ENCODE results near the gene TPD52L1.

GRCh38 chr6:125293587-125293986 is 140.0 kb downstream of the TPD52L1 start:
- no peak for TF ChIP-seq POLR2A (IDR thresholded peaks at IDR 0.05)
- TF ChIP-seq CTCF (IDR thresholded peaks at IDR 0.05): no peak
